HFF-Myc (cell line): Measurements from ENCODE around the gene EPS8L3.

Experiments used
- DNase-seq: peaks from one replicate; pipeline ENCODE4 v3.0.0-alpha.2; 2011; ENCODE audit warnings: low read depth; ENCODE audit errors: extremely low read depth
- H3K4me3 ChIP-seq: replicated peaks from 2 replicates; pipeline ENCODE4 v1.5.1; 2011; ENCODE audit warnings: low read depth, mild to moderate bottlenecking, control low read depth, low read length
- CTCF ChIP-seq: IDR thresholded peaks from 2 replicates; pipeline ENCODE4 v1.5.1; 2012; ENCODE audit warnings: mild to moderate bottlenecking, low read depth, low read length, control low read depth; ENCODE audit errors: missing control alignments

EPS8L3 gene

DNA sequence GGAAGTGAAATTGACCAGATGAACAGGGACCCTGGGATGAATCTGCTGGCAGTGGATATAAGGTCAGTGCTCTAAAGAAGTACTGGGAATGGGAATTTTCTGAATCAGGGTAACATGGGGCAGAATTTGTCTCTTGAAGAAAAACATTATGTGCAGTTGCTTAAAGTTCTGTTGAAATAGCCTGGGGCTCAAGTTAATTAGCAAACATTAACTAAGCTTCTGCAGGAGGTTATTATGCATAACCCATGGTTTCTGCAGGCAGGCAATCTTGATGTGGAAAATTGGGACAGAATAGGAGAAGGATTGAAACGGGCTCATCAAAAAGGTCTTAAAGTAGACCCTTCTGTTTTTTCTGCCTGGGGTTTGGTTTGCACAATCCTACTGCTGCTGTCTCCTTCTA is 37.7 kb downstream of the EPS8L3 start:
- no peak for DNase-seq
- no peak for TF ChIP-seq CTCF
- no peak overlapping the region for H3K4me3 ChIP-seq

GRCh38 chr1:109725510-109725909 is 38.2 kb downstream of the EPS8L3 start:
- no peak overlapping the region for H3K4me3 ChIP-seq
- TF ChIP-seq CTCF = no peak
- DNase-seq = no peak

GRCh38 chr1:109724933-109725332 is 38.8 kb downstream of the EPS8L3 start:
- H3K4me3 ChIP-seq = no peak overlapping the region
- TF ChIP-seq CTCF = no peak
- DNase-seq = no peak

- DNase-seq = no peak
- no peak overlapping the region for H3K4me3 ChIP-seq
- TF ChIP-seq CTCF = no peak
These were observed 40.6 kb downstream of the EPS8L3 start for GRCh38 chr1:109722908-109723691.

GRCh38 chr1:109721971-109722370 is 41.8 kb downstream of the EPS8L3 start:
- no peak for DNase-seq

DNA sequence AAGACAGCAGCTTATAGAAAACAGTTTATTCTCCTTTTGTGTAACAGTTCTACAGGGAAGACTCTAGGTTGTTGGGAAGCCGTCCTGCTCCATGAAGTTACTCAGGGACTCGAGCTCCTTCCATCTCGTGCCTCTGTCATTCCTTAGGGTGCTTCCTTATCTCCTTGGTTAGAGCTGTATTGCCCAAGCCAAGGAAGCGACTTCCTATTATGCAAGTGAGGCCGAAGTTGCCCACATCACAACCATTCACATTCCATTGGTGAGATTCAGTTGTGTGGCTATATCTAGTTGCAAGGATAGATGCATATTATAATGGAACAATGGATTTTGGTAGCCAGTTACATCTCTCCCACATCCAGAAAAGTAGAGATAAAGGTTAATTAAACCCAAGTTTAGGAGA is 42.7 kb downstream of the EPS8L3 start:
- DNase-seq = no peak
- no peak for TF ChIP-seq CTCF
- no peak overlapping the region for H3K4me3 ChIP-seq

More at GRCh38 chr1:109721971-109722370, 41.8 kb downstream of the EPS8L3 start:
- no peak for TF ChIP-seq CTCF
- no peak overlapping the region for H3K4me3 ChIP-seq
